T-helper 2 cell treated with Interferon-gamma antibody and Interleukin-4, amounts not matched to agents 5 μg/mL and 100 μg/mL, for 36 hours (primary cell): ENCODE measurements around the gene ARHGAP10.

Experiments used
- DNase-seq: peaks from one replicate; pipeline ENCODE4 v3.0.0; 2021; ENCODE audit warnings: low spot score
- H3K27ac Mint-ChIP-seq: one replicate; pipeline ENCODE4 v1.8.0; 2021; ENCODE audit warnings: mild to moderate bottlenecking, mixed read lengths
- H3K27me3 Mint-ChIP-seq: one replicate; pipeline ENCODE4 v1.8.0; 2021; ENCODE audit warnings: low read depth, mixed read lengths
- H3K36me3 Mint-ChIP-seq: one replicate; pipeline ENCODE4 v1.8.0; 2021; ENCODE audit warnings: low read depth, mixed read lengths
- H3K4me1 Mint-ChIP-seq: one replicate; pipeline ENCODE4 v1.8.0; 2021; ENCODE audit warnings: low read depth, mixed read lengths
- H3K4me3 Mint-ChIP-seq: one replicate; pipeline ENCODE4 v1.8.0; 2022; ENCODE audit warnings: mild to moderate bottlenecking, moderate library complexity, mixed read lengths
- H3K9me3 Mint-ChIP-seq: one replicate; pipeline ENCODE4 v1.8.0; 2021; ENCODE audit warnings: mixed read lengths

ARHGAP10 gene, protein sequence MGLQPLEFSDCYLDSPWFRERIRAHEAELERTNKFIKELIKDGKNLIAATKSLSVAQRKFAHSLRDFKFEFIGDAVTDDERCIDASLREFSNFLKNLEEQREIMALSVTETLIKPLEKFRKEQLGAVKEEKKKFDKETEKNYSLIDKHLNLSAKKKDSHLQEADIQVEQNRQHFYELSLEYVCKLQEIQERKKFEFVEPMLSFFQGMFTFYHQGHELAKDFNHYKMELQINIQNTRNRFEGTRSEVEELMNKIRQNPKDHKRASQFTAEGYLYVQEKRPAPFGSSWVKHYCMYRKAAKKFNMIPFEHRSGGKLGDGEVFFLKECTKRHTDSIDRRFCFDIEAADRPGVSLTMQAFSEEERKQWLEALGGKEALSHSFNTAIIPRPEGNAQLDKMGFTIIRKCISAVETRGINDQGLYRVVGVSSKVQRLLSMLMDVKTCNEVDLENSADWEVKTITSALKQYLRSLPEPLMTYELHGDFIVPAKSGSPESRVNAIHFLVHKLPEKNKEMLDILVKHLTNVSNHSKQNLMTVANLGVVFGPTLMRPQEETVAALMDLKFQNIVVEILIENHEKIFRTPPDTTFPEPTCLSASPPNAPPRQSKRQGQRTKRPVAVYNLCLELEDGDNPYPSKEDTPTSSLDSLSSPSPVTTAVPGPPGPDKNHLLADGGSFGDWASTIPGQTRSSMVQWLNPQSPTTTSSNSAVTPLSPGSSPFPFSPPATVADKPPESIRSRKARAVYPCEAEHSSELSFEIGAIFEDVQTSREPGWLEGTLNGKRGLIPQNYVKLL

DNA sequence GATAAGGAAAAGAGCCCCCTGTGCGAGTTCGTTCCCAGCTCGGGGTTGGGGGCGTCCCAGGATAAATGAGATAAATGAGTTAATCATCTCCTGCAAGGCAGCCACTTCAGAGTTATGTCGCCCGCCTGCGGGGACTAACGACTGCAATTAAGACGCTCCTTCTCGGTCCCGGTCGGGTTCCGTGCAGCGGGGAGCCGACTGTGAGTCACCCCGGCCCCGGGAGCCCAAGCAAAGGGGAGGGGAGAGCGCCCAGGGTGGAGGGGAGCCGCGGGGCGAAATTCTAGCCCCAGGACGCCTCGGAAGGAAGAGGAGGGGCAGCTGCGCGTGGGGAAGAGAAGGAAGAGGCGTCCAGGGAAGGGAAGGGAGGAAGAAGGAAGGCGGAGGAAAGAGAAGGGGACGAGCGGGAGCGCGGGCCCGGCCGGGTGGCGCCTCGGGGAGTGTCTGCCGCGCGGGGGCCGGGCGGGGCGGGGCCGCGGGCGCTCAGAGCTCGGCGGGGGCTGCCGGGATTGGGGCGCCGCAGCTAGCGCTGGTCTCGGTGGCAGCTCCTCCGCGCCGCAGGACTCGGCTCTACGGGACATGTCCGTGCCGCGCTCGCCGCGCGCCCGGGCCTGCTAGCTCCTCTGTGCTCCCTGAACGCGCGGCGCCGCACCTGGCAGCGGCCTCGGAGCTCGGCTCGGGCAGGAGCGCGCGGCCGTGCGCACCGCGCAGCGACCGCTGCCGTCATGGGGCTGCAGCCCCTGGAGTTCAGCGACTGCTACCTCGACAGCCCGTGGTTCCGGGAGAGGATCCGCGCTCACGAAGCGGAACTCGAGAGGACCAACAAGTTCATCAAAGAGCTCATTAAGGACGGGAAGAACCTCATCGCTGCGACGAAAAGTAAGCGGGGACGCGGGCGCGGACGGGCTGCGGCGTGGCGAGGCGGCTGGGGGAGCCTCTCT lies at the start of gene ARHGAP10:
TSS of gene ARHGAP10 (plus strand) at position 509 of the 938 bp plus-strand sequence. CDS start at position 723, 214 bp downstream.
- Mint-ChIP-seq H3K9me3 (no peaks in the 10 kb centered on the region), H3K27me3 (peaks cover 21% of the 10 kb centered on the region), H3K4me3 (peak within 1 kb of the TSS; percentile 98), H3K27ac (peak within 1 kb of the TSS; percentile 93), H3K4me1 (peaks cover 40% of the 10 kb centered on the region), H3K36me3 (peaks cover 7% of the 10 kb centered on the region)
- DNase-seq, result peak; percentile 73

DNA sequence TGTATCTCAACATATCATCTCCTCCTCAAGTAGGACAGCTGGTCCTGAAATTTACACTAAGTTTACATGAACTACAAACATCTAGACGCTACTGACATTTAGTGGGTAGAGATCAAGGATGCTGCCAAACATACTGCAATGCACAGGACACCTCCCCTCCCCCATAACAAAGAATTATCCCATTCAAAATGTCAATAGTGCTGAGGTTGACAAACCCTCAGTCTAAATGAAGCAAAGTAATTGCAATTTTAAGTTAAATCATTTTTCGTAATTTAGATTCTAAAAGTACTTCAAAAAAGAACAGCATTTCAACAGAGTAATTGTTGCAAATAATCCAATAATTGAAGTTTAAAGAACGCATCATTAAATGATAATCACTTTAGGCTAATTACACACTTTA lies 49.1 kb upstream of the ARHGAP10 start:
- peaks cover 25% of the 10 kb centered on the region for H3K4me1 Mint-ChIP-seq
- peak overlapping the region; percentile 93 for H3K27ac Mint-ChIP-seq
- no peaks in the 10 kb centered on the region for H3K9me3 Mint-ChIP-seq
- peak overlapping the region; percentile 90 for H3K4me3 Mint-ChIP-seq
- H3K36me3 Mint-ChIP-seq, result peaks cover 11% of the 10 kb centered on the region
- H3K27me3 Mint-ChIP-seq, result peaks cover 9% of the 10 kb centered on the region
- DNase-seq, result no peak

DNA sequence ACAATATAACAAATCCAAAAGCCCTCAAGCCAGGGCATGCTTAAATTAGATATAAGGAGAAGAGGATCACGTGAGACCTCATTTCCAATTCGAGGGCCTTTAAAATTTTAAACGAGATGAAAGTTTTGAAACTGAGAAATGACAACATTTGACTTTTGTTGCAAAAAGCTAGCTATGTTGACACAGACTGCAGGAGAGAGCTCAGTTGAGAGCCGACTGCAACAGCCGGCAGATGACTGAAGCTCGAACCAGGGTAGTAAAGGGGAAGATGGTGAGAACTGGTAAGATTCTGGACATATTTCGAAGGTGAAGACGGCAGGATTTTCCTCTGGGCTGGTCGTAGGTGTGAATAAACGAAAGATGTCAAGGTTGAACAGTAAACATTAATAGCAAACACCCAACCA lies 48.7 kb upstream of the ARHGAP10 start:
- Mint-ChIP-seq H3K27ac (peak overlapping the region; percentile 93), H3K36me3 (peaks cover 8% of the 10 kb centered on the region), H3K4me3 (peak overlapping the region; percentile 90), H3K9me3 (no peaks in the 10 kb centered on the region), H3K4me1 (peaks cover 24% of the 10 kb centered on the region), H3K27me3 (peaks cover 9% of the 10 kb centered on the region)
- no peak for DNase-seq

DNA sequence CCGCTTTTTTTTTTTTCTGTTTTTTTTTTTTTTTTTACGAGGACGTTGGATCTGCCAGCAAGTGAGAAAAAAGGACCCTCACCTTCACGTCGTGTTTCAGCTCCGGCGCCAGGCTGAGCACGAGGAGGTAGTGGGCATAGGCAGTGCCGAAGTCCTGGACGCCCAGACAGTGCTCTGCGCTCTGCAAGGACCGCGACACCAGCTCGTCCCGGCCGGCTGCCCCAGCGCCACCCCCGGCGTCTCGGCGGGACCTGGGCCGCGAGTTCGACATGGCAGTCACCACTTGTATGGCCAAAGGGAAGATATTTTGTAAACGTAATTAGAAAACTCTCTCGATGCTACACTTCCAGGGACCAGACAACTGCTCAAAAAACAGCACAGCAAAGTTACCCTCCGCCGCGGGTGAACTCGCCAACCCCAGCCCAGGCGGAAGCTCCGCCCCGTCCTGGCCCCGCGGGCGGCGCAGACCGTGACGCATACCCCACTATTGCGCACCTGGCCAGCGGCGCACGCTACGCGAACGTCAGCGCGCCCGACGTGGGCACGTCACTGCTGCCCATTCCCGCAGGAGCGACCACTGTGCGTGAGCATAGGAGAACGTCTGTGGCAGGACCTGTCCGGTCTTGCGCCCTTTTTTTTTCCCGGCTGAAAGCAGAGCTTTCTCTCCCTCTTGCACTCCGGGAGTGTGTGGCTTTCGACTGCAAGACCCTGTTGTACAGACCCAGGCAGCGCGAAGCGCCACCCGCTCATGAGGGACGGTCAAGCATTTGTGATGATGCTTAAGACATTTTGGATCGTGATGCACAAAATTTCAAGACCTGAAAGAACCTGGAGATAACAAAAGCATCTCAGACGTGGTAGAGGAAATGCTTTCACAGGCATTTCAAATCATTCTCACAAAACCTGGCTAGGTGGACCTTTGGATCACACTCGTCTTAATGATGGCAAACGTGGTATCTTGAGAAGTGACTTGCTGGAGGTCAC lies 47.9 kb upstream of the ARHGAP10 start, which contains the start of gene PRMT9:
TSS of gene PRMT9 (minus strand) at position 447 of the 984 bp plus-strand sequence. CDS start at position 271, 176 bp downstream.
- Mint-ChIP-seq H3K27me3 (peaks cover 9% of the 10 kb centered on the region), H3K36me3 (peaks cover 6% of the 10 kb centered on the region), H3K4me3 (peak within 1 kb of the TSS; percentile 90), H3K27ac (peak within 1 kb of the TSS; percentile 93), H3K4me1 (peaks cover 26% of the 10 kb centered on the region), H3K9me3 (no peaks in the 10 kb centered on the region)
- DNase-seq, result peak; percentile 88

DNA sequence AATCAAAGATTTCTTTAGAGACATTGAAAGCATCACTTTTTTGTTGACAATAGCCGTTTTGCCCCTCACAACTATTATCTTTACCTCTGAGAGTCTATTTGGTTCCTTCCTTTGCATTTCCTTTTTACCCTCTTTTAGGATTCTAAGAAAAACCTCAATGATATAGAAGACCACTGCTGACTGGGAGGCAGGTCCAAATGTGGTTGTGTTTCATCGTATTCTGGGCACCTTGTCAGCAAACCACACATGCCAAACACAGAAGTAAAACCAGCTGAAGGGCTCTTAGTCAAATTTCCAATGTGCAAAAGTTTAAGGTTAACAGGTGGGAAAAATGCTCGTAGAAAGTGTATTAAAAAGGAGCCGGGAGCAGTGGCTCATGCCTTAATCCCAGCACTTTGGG lies 42.8 kb upstream of the ARHGAP10 start:
- Mint-ChIP-seq H3K27me3 (peaks cover 20% of the 10 kb centered on the region), H3K4me1 (peaks cover 18% of the 10 kb centered on the region), H3K36me3 (no peaks in the 10 kb centered on the region), H3K4me3 (peak overlapping the region; percentile 72), H3K9me3 (no peaks in the 10 kb centered on the region), H3K27ac (peak overlapping the region; percentile 79)
- no peak for DNase-seq

DNA sequence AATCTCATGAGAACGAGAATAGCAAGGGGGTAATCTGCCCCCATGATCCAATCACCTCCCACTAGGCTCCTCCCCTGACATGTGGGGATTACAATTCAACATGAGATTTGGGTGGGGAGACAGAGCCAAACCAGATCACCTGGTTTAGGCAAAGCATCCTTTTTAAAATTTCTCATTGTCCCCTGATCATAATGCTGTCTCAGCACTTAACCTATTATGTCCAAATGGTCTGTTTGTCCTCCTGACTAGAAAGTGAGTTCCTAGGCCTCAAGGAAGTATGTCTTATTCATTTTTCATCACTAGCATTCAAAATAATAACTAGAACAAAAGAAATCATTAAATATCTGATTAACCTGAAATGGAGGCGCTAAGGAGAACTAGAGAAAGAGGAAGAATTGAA lies 40.1 kb upstream of the ARHGAP10 start:
- Mint-ChIP-seq H3K36me3 (no peaks in the 10 kb centered on the region), H3K9me3 (no peaks in the 10 kb centered on the region), H3K4me3 (no peak overlapping the region), H3K4me1 (peaks cover 15% of the 10 kb centered on the region), H3K27ac (no peak overlapping the region), H3K27me3 (peaks cover 21% of the 10 kb centered on the region)
- DNase-seq, result no peak

DNA sequence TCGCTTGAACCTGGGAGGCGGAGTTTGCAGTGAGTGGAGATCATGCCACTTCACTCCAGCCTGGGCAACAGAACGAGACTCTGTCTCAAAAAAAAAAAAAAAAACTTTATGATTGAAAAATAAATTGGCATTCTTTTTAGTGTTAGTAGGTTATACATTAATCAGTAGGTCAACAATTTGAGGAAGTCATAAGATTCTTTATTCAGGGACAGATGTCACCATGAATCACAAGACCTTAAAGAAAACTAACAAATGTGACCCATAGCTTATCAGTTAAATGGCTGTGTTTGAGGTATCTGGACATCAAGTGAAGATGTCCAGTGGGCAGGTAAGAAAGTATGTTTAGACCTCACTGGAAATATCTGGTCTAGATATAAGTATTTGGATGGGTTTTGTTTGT lies 38.7 kb upstream of the ARHGAP10 start:
- Mint-ChIP-seq H3K27ac (no peak overlapping the region), H3K27me3 (peaks cover 28% of the 10 kb centered on the region), H3K4me1 (peaks cover 13% of the 10 kb centered on the region), H3K36me3 (no peaks in the 10 kb centered on the region), H3K9me3 (no peaks in the 10 kb centered on the region), H3K4me3 (no peak overlapping the region)
- DNase-seq, result no peak

DNA sequence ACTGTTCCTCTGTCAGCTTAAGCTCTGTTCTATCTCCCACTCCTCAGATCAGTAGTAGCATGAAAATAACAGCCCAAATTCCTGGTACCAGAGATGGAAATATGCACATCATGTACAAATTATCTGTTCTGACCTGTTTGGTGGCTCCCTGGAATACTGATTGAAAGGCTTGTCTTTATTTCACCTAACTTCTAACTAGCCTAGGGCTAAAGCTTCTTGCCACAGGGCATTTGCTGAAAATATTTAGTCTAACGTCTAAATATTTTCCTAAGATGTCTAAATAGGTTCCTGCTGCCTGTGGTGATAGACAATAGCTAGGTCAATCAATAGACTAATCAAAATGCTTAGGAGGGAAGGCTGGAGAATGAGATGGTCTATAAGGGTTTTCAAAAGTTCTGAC lies 35.0 kb upstream of the ARHGAP10 start:
- Mint-ChIP-seq H3K27ac (no peak overlapping the region), H3K27me3 (peaks cover 39% of the 10 kb centered on the region), H3K36me3 (no peaks in the 10 kb centered on the region), H3K4me3 (no peak overlapping the region), H3K9me3 (no peaks in the 10 kb centered on the region), H3K4me1 (no peaks in the 10 kb centered on the region)
- no peak for DNase-seq

DNA sequence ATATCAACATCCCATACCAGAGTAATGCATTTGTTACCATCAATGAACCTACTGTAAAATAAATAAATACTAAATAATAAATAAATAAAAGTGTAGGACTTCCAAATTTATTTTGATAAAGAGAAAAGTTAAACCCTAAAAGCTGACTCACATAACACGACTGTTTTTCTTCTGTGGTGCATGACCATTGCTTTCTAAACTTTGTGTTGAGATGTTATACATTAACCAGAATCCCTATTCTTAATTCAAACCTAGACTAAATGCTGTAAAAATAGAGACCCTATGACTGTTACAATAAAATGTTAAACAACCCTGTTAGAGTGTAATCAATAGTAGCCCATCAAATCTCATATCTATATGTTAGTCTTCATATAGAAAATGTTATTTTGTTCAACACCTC lies 27.0 kb upstream of the ARHGAP10 start:
- peaks cover 7% of the 10 kb centered on the region for H3K4me1 Mint-ChIP-seq
- H3K36me3 Mint-ChIP-seq, result no peaks in the 10 kb centered on the region
- DNase-seq, result no peak
- no peak overlapping the region for H3K27ac Mint-ChIP-seq
- H3K4me3 Mint-ChIP-seq, result no peak overlapping the region
- peaks cover 25% of the 10 kb centered on the region for H3K27me3 Mint-ChIP-seq
- H3K9me3 Mint-ChIP-seq, result no peaks in the 10 kb centered on the region

DNA sequence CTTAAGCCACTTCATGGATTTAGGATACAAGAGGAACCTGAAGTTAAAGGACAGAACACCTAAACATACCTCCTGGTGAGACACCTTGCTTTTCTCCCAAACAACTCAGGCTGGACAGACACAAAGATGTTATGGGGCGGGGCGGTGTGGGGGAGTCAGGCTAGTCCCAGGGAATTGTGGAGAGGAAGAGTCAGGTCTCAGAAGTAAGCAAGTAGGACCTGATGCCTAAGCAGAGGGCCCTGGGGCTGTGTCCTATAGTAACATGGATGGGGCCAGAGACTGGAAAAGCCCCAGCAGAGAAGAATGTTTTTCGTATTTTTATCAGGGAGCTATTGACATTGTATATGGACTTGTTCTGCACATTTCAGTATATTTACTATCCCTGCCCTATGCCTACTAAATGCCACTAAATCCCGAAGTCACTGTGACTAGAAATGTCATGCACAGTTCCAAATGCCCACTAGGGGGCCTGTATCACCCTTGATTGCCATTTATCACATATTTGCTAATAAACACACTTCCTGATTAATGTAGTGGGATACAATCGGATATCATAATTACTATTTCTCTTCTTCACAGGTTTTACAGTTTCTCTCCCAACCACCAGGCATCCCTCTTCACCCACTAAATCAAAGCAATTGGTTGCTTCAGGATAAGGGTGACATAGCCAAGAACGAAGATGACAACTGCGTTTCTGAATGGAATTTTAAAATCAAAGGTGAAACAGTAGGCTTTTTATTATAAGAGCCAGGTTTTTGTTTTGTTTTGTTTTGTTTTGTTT lies 23.8 kb upstream of the ARHGAP10 start:
- no peaks in the 10 kb centered on the region for H3K36me3 Mint-ChIP-seq
- DNase-seq, result peak; percentile 13
- no peak overlapping the region for H3K27ac Mint-ChIP-seq
- H3K27me3 Mint-ChIP-seq, result peaks cover 15% of the 10 kb centered on the region
- peaks cover 7% of the 10 kb centered on the region for H3K4me1 Mint-ChIP-seq
- H3K4me3 Mint-ChIP-seq, result no peak overlapping the region
- no peaks in the 10 kb centered on the region for H3K9me3 Mint-ChIP-seq

DNA sequence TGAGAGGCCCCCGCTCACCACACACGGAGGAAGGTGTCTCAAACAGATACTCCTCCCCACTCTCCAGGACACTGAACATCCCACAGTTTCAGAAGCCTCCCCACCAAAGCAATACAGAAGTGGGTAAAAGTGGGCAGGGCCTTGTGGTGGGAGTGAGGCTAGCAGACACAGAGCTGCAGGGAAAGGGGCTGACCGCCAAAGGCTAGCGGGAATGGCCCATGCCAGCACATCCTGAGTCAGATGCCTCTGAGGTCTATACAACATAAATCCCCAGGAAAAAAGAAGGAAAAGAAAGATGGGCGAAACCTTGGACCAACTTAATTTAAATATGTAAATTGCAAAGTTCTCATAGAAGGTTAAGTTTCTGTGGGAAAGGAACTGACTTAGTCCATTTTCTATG lies 21.9 kb upstream of the ARHGAP10 start:
- Mint-ChIP-seq H3K27me3 (peaks cover 11% of the 10 kb centered on the region), H3K27ac (no peak overlapping the region), H3K4me3 (no peak overlapping the region), H3K9me3 (no peaks in the 10 kb centered on the region), H3K4me1 (peaks cover 7% of the 10 kb centered on the region), H3K36me3 (no peaks in the 10 kb centered on the region)
- no peak for DNase-seq
